ENCODE measurements around the gene AHRR.

AHRR gene

DNA sequence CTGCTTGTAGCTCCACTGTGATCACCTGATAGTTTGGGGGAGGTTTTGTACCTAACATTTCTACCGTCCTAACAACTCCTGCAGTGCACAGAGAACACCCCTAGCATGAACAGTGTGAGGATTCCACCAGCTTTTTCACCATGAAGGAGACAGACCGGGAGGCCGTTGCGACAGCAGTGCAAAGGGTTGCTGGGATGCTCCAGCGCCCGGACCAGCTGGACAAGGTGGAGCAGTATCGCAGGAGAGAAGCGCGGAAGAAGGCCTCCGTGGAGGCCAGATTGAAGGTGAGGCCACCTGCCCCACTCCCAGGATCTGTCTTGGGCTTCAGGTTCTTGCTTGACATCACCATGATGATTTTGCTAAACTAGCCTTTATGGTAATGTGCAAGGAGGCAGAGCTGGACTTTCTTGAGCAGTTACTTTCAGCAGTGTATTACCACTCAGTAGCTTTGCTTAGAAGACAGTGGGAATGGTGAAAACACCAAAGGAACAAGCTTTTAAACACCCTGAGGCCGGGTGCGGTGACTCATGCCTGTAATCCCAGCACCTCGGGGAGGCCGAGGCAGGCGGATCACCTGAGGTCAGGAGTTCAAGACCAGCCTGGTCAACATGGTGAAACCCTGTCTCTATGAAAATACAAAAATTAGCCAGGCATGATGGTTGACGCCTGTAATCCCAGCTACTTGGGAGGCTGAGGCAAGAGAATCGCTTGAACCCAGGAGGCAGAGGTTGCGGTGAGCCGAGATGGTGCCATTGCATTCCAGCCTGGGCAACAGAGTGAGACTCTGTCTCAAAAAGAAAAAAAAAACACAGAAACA is 124.8 kb downstream of the AHRR start:
- in situ Hi-C loops (cut with HindIII; ENCODE audit: low sequenced_read_pairs), result no loop called here
- DNase-seq (ENCODE audit: low read depth, low spot score), result no peak
- no peak overlapping the region for H3K4me3 ChIP-seq (ENCODE audit: low read depth, low read length)
- TF ChIP-seq, protein P1, sequence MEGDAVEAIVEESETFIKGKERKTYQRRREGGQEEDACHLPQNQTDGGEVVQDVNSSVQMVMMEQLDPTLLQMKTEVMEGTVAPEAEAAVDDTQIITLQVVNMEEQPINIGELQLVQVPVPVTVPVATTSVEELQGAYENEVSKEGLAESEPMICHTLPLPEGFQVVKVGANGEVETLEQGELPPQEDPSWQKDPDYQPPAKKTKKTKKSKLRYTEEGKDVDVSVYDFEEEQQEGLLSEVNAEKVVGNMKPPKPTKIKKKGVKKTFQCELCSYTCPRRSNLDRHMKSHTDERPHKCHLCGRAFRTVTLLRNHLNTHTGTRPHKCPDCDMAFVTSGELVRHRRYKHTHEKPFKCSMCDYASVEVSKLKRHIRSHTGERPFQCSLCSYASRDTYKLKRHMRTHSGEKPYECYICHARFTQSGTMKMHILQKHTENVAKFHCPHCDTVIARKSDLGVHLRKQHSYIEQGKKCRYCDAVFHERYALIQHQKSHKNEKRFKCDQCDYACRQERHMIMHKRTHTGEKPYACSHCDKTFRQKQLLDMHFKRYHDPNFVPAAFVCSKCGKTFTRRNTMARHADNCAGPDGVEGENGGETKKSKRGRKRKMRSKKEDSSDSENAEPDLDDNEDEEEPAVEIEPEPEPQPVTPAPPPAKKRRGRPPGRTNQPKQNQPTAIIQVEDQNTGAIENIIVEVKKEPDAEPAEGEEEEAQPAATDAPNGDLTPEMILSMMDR (IDR thresholded peaks at IDR 0.05; ENCODE audit: low read depth, low read length), result no peak

DNA sequence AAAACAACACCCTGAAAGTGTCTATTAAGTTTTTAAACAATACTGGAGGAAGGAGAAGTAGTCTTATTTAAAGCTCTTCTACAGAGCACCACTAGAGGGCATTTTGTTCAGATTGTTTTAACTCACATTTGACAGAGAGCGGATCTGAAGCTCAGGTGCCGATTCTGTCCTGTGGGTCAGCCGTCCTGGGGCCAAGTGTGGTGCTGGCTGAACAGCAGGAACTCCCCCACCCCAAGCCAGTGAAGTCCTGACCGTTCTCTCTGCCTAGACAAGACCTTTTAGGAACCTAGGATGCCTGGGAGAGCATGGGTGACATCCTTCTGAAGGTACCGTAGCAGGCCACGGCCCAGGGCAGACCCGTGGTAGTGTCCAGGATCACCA is 125.4 kb downstream of the AHRR start:
- in situ Hi-C loops (cut with HindIII; ENCODE audit: low sequenced_read_pairs), result no loop called here
- DNase-seq (ENCODE audit: low read depth, low spot score), result peak; percentile 53
- TF ChIP-seq, protein P1 (IDR thresholded peaks at IDR 0.05; ENCODE audit: low read depth, low read length), result peak; percentile 64
- no peak overlapping the region for H3K4me3 ChIP-seq (ENCODE audit: low read depth, low read length)

DNA sequence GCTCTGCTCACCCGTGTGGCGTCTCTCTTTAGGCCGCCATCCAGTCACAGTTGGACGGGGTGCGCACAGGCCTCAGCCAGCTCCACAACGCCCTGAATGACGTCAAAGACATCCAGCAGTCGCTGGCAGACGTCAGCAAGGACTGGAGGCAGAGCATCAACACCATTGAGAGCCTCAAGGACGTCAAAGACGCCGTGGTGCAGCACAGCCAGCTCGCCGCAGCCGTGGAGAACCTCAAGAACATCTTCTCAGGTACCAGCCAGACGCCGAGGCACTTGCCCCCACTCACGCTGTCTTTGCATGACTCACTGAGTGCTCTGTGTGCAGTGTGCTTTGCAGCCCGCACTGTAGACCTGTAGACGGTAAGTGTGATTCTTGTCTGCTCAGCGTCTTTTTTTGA is 126.0 kb downstream of the AHRR start:
- DNase-seq (ENCODE audit: low read depth, low spot score), result no peak
- H3K4me3 ChIP-seq (ENCODE audit: low read depth, low read length), result no peak overlapping the region
- TF ChIP-seq, protein P1 (IDR thresholded peaks at IDR 0.05; ENCODE audit: low read depth, low read length), result no peak
- in situ Hi-C loops (cut with HindIII; ENCODE audit: low sequenced_read_pairs), result no loop called here

DNA sequence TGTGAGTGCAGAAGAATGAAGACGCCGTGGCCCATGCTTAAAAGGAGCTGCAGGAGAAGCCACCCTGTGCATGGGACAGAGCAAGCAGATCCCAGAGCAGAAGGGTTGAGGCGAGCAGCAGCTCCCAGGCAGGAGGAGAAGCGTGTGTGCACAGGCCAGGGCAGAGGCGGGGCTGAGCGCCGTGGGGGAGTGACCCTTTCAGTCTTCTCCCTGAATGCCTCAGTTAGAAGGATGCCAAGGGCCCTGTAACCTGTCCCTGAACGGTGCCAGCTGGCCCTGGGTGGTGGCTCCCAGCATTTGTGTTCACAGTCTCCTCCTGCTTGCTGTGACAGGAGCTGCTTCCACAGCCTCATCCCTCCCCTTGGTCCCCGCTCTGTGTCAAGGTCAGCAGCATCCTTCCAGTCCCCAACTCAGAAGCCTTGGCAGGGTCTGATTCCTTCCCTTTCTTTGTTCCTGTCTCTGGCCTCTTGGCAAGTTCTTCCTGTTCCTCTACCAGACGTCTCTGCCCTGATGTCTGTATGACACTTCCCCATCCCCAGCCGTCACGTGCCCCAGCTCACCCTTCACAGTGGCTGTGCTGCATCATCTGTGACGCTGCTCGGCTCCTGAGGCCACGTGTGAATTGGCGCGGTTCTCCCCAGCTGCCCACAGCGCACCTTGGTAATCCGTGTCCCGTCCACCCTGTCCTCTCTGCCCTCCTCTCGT is 126.7 kb downstream of the AHRR start:
- in situ Hi-C loops (cut with HindIII; ENCODE audit: low sequenced_read_pairs), result no loop called here
- no peak overlapping the region for H3K4me3 ChIP-seq (ENCODE audit: low read depth, low read length)
- TF ChIP-seq, protein P1 (IDR thresholded peaks at IDR 0.05; ENCODE audit: low read depth, low read length), result no peak
- DNase-seq (ENCODE audit: low read depth, low spot score), result no peak

DNA sequence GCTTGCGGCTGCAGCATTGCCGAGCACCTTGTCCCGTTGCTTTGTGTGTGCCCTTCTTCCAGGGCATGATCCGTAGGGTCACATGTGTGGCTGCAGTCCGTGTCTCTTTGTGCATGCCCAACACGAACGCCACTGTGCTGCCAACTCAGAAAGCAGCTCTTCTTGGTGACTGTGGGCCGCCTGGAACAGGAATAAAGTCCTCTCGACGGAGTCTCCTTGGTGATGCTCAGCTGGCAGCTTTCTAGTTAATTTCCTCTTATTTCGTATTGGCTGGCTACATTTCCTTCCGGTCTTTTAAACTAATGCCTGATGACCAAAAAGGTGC is 127.2 kb downstream of the AHRR start:
- no peak for DNase-seq (ENCODE audit: low read depth, low spot score)
- in situ Hi-C loops (cut with HindIII; ENCODE audit: low sequenced_read_pairs), result no loop called here
- H3K4me3 ChIP-seq (ENCODE audit: low read depth, low read length), result no peak overlapping the region
- TF ChIP-seq, protein P1 (IDR thresholded peaks at IDR 0.05; ENCODE audit: low read depth, low read length), result no peak

DNA sequence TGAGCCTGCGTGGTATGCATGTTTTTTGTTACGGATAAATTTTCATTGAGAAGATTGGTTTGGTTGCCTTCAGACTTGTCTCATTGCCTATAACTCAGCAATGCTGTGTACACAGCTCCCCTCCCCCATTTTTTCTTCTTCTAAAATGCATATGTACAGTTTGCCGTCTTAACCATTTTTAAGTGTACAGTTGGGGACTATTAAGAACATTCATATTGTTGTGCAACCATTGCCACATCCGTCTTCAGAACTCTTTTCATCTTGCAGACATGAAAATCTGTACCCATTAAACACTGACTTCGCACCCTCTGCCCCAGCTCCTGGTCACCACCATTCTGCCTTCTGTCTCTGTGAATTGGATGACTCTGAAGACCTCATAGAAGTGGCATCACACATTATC is 127.6 kb downstream of the AHRR start:
- H3K4me3 ChIP-seq (ENCODE audit: low read depth, low read length), result no peak overlapping the region
- TF ChIP-seq, protein P1 (IDR thresholded peaks at IDR 0.05; ENCODE audit: low read depth, low read length), result no peak
- DNase-seq (ENCODE audit: low read depth, low spot score), result no peak
- in situ Hi-C loops (cut with HindIII; ENCODE audit: low sequenced_read_pairs), result no loop called here

Measured in astrocyte of the spinal cord (primary cell).